Measurements from ENCODE around the gene ELFN2.

DNA sequence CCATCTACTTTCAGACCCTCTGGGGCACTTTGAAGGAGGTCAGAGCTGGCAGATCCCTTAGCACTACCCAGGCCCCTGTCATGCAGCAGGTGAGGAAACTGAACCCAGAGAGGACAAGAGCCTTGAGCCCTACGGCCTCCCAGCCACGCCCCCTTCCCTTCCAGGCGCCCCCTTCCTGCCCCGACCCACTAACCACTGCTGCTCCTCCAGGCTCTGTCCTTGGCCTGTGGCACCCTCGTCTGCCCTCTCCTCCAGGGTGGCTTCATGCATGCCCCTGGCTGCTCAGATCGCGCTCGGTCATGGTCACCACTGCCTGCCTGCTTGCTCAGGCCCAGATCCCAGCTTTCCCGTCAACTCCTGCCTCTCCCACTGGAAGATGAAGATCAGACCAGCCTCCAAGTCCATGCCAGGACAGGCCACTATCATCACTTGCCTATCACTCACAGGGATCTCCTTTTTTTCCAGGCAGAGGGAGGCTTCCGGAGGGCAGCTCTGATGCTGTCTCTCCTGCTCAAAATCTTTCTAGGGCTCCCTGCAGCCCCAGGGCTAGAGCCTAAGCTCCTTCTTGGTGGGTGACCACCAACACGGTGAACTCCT, 30.7 kb downstream of the ELFN2 start:
- TF ChIP-seq POLR2A (IDR thresholded peaks at IDR 0.05; ENCODE audit: low read depth, low read length) = no peak
- no peak for TF ChIP-seq POLR2AphosphoS5 (IDR thresholded peaks at IDR 0.05; ENCODE audit: low read depth, low read length)
